M059J (cell line): Measurements from ENCODE around the gene FMN1. TPM values are rescaled to one million over a fixed set of nuclear protein-coding genes. Genes with fewer than 3 reads are reported as not detected.

Source experiments
- DNase-seq: peaks from one replicate; pipeline ENCODE4 v3.0.0-alpha.2; 2012; ENCODE audit warnings: low read depth
- total RNA-seq: library from RNA; depleted of rRNA; stranded (reverse); fragments of >200 nt; shearing (Covaris generic); gene quantifications from 2 replicates; pipeline ENCODE4 v1.2.3, GENCODE V29; 2014

The FMN1 gene
- total RNA-seq, 1 experiment from 2014 or later, result 7.7 TPM

- DNase-seq, result peak; percentile 88
Observed at GRCh38 chr15:32778391-32779176, 415.9 kb downstream of the FMN1 start.

- DNase-seq, result no peak
Observed at GRCh38 chr15:32775103-32775502, 419.4 kb downstream of the FMN1 start.

- DNase-seq, result peak; percentile 99
Observed at GRCh38 chr15:32774022-32774421, 420.5 kb downstream of the FMN1 start.

GRCh38 chr15:32767236-32767635, 427.3 kb downstream of the FMN1 start:
- no peak for DNase-seq

- DNase-seq, result no peak
Observed at GRCh38 chr15:32766101-32766500, 428.4 kb downstream of the FMN1 start.

GRCh38 chr15:32765236-32765635, 429.3 kb downstream of the FMN1 start:
- DNase-seq, result no peak

GRCh38 chr15:32763295-32763694, 431.2 kb downstream of the FMN1 start:
- DNase-seq, result no peak

GRCh38 chr15:32757426-32757825, 437.1 kb downstream of the FMN1 start:
- no peak for DNase-seq

- DNase-seq, result no peak
Observed at GRCh38 chr15:32750979-32751378, 443.5 kb downstream of the FMN1 start.

GRCh38 chr15:32747921-32748342, 446.6 kb downstream of the FMN1 start:
- peak; percentile 29 for DNase-seq

GRCh38 chr15:32746116-32746857, 448.2 kb downstream of the FMN1 start:
- DNase-seq, result peak; percentile 8

- peak; percentile 79 for DNase-seq
Observed at GRCh38 chr15:32743411-32744140, 450.9 kb downstream of the FMN1 start.

GRCh38 chr15:32739522-32740063, 454.9 kb downstream of the FMN1 start:
- DNase-seq, result no peak

GRCh38 chr15:32738666-32739065, 455.8 kb downstream of the FMN1 start:
- no peak for DNase-seq

GRCh38 chr15:32737304-32737703, 457.2 kb downstream of the FMN1 start:
- no peak for DNase-seq

- no peak for DNase-seq
Observed at GRCh38 chr15:32736701-32737061, 457.8 kb downstream of the FMN1 start.

GRCh38 chr15:32735989-32736700, 458.4 kb downstream of the FMN1 start:
- no peak for DNase-seq

GRCh38 chr15:32733281-32733680, 461.2 kb downstream of the FMN1 start:
- DNase-seq, result peak; percentile 48

GRCh38 chr15:32732574-32733157, 461.8 kb downstream of the FMN1 start:
- no peak for DNase-seq

GRCh38 chr15:32730677-32731654, 463.5 kb downstream of the FMN1 start:
- no peak for DNase-seq
